GM18508 (cell line): ENCODE data around the gene NRN1L.
"Not testable (repeated sequence)": the region's sequence is repeated elsewhere in the genome, so short reads cannot be mapped to it uniquely, and the experiment has no call there.

ENCODE experiments used
- ATAC-seq: cut with Tn5 transposase; IDR thresholded peaks from one replicate; pipeline ENCODE4 v1.9.1; 2021; ENCODE audit warnings: moderate number of reproducible peaks; ENCODE audit not compliant: insufficient read depth, unreplicated experiment

The NRN1L gene

GRCh38 chr16:67884684-67885083 is at the start of gene NRN1L:
TSS of gene NRN1L (plus strand) at chr16:67884885. CDS start at chr16:67884904, 19 bp downstream.
- ATAC-seq: no peak

GRCh38 chr16:67837190-67837589 is 47.5 kb upstream of the NRN1L start:
- ATAC-seq: not testable (repeated sequence)

GRCh38 chr16:67837811-67838210 is 46.9 kb upstream of the NRN1L start:
- ATAC-seq: no peak

GRCh38 chr16:67841198-67841815 is 43.4 kb upstream of the NRN1L start:
- no peak for ATAC-seq

DNA sequence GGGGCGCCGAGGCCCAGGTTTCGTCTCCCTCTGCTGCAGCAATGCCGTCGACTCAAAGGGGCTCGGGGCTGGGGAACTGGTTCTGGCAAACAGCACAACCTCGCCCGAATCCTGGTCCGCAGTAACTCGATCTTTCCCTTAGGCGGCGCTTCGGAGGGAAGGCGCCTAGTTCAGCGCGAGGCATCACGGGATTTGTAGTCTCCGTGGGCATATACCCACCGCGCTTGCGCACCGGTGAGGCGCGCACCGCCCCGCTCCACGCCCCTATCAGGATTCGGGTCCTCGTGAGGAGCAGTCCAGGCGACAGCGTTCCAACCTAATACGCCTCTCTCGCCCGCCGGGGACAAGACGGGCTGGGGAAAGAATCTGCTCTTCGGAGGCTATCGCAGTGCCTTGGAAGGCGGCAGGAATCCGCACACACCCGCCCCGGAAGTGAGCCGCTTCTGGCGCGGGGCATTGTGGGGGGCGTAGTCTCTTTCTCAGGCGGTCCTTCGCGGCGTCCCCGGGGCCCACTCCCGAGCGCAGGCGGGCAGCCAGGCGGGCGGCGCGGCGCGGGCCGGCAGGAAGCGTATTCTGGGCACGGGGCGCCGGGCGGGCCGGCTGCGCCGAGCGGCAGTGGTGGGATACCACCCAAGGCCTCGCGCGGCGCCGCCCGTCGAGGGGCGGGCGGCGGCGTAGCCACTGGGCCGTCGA is 42.7 kb upstream of the NRN1L start, which contains the start of gene THAP11:
THAP11 (plus strand) TSS at position 505 of the 693 bp plus-strand sequence. CDS start 235 bp downstream, outside the sequence.
- no peak for ATAC-seq

DNA sequence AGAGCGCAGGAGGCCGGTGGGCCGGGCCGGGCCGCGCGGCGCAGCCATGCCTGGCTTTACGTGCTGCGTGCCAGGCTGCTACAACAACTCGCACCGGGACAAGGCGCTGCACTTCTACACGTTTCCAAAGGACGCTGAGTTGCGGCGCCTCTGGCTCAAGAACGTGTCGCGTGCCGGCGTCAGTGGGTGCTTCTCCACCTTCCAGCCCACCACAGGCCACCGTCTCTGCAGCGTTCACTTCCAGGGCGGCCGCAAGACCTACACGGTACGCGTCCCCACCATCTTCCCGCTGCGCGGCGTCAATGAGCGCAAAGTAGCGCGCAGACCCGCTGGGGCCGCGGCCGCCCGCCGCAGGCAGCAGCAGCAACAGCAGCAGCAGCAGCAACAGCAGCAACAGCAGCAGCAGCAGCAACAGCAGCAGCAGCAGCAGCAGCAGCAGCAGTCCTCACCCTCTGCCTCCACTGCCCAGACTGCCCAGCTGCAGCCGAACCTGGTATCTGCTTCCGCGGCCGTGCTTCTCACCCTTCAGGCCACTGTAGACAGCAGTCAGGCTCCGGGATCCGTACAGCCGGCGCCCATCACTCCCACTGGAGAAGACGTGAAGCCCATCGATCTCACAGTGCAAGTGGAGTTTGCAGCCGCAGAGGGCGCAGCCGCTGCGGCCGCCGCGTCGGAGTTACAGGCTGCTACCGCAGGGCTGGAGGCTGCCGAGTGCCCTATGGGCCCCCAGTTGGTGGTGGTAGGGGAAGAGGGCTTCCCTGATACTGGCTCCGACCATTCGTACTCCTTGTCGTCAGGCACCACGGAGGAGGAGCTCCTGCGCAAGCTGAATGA is 42.0 kb upstream of the NRN1L start:
- no peak for ATAC-seq

GRCh38 chr16:67843343-67843765 is 41.3 kb upstream of the NRN1L start:
- no peak for ATAC-seq

DNA sequence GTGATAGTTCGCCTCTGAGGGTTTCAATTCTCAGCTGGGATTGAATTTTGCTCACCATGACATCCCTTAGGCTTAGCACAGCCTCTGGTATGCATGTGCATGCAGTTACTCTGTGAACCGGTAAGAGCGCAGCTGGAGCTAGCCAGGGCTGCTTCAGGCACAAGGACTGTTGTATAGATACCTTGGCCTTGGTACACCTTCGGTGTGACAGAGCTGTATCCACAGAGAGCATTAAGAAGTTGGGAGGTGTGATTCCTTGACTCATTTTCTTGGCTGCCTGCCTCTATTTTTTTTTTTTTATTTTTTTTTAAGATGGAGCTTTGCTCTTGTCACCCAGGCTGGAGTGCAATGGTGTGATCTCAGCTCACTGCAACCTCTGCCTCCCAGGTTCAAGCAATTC is 40.2 kb upstream of the NRN1L start:
- ATAC-seq: no peak

GRCh38 chr16:67845291-67846062 is 39.2 kb upstream of the NRN1L start:
- no peak for ATAC-seq

DNA sequence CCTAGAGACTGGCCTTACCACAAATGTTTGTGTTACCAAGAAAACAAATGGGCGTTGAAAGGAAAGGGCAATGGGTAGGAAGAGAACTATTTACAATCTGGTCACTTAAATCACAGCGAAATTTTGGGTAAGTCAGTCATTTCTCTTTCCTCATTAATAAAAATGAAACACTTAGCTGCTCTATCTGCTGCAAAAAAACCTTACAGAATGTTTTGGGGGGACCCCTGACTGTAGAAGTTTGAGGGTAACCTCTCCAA is 38.7 kb upstream of the NRN1L start:
- ATAC-seq: no peak

DNA sequence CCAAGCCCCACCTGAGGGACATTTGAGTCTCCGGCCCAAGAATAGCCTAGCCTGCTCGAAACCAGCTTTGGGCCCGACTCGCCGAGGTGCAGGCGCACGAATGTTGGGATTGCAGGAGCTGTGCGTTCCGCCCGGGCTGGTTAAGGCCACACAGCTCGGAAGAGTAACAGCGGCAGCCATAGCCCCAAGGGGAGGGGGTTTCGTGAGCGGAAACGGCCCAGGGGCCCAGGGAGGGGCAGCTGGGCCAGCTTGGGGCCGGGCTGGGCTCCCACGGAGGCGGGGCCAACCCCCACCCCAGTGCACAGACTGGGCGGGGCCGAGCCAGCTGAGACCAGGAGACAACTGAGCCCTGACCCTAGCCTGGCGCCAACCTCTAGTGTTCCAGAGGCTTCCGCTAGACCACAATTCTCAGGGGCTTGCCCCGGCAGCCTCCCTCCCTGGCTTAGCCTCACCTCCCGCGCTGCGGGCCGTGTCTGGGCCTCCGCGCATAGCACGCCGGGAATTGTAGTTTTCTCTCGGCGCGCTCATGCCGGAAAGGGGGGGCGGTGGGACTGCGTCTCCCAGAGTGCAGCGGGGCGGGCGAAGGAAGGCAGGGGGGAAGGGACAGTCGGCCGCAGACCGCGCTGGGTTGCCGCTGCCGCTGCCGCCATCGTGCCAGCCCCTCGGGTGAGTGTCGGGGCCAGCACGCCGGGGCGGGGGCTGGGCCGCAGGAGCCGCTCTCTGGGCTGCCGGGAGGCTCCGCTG is 38.2 kb upstream of the NRN1L start, which contains the start of gene NUTF2:
NUTF2 (plus strand) TSS at position 614 of the 744 bp plus-strand sequence. CDS start 18,198 bp downstream, outside the sequence.
- peak; percentile 43 for ATAC-seq

DNA sequence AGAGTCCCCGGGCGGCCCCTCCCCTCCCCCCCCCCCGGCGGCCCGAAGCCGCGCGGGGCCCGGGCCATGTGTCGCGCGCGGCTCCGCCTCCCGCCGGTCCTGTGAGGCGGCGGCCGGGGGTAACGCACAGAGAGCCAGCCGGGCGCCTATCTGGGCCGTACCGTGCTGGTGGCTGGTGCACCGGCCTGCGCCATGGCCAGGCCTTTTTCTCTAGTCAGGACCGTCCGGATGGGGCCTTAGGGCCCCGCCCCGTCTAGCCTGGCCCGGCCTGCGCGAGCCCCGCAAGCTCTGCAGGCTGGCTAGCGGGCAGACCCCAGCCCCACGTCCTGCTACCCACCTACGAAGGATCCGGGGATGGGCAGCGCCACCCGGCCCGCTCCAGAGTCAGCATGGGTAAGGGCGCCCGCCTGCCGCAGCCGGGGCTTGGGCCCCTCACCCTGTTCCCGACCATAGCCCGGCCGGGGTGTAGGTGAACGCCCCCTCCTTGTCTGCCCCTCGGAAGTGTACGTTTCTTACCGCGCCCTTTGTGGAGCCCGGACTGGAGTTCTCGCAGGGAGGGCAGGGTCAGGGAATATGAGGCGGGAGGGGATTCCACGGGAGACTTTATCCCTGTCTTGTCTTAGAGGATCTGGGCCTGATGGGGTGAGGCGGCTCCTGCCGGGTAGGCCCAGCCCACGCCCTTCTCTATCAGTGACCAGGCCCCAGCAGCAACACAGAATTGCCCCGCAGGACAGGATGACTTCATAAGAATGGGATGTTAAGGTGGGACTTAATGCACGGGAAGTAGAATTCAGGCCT is 37.4 kb upstream of the NRN1L start, which contains the start of gene CENPT:
CENPT (minus strand) TSS at position 630 of the 798 bp plus-strand sequence. CDS start 13,834 bp downstream, outside the sequence.
- peak; percentile 20 for ATAC-seq

DNA sequence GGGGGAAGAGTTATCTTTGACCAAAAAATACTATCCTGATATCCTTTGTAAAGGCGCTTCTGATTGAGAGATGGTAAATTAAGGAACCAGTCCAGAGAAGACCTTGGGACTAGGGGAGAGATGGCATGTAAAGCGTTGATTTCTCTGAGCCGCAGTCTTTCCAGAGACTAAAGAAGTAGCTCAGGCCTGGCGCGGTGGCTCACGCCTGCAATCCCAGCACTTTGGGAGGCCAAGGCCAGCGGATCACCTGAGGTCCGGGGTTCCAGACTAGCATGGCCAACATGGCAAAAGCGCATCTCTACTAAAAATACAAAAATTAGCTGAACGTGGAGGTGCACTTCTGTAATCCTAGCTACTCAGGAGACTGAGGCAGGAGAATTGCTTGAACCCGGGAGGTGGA is 36.6 kb upstream of the NRN1L start:
- ATAC-seq: no peak

- no peak for ATAC-seq
These were observed 31.0 kb upstream of the NRN1L start for GRCh38 chr16:67853670-67854069.

GRCh38 chr16:67855789-67856188 is 28.9 kb upstream of the NRN1L start:
- no peak for ATAC-seq

GRCh38 chr16:67856927-67857546 is 27.6 kb upstream of the NRN1L start:
- ATAC-seq: no peak

- no peak for ATAC-seq
These were observed 27.0 kb upstream of the NRN1L start for GRCh38 chr16:67857547-67858233.

DNA sequence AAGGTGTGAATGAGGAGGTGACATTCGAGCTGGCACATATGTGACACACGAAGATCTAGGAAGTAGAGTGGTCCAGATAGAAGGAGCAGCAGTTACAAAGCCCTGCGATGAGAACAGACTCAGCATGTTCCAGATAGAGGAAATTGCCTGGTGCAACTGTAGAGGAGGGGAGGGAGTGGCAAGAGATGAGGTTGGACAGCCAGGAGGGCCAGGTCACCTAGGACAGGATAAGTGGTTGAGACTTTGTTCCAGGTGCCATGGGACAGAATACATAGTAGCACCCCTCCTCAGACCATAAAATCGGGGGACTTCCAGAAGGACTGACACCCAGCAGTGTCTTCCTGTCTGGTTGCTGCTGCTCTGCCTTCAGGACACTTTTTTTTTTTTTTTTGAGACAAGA is 26.2 kb upstream of the NRN1L start:
- ATAC-seq: no peak
